HEK293 (cell line): ENCODE data around the gene PLP2.

Experiments
- CTCF ChIA-PET: fragments of 350-600 bp; formaldehyde crosslinking; extraction: SDS; loops from one replicate; lab custom pipeline; 2021; ENCODE audit warnings: antibody characterized with exemption; lab: Yijun Ruan, JAX
- POLR2A ChIA-PET: fragments of 300-600 bp; formaldehyde crosslinking; extraction: SDS; loops from one replicate; lab custom pipeline; 2020; ENCODE audit warnings: antibody characterized with exemption, inconsistent platforms; lab: Yijun Ruan, JAX
- H3K27ac ChIP-seq: fragments of 200-500 bp; sonication (Bioruptor generic); 2 replicates; pipeline ENCODE4 v1.5.1; 2014; ENCODE audit warnings: low read depth, low read length, control low read depth, inconsistent platforms; ENCODE audit errors: extremely low read depth
- H3K36me3 ChIP-seq, 2 experiments: fragments of 200-500 bp in 1 of 2; sonication (Bioruptor generic) in 1 of 2; 1 replicate in 1 of 2; 2 replicates in 1 of 2; pipeline ENCODE4 v1.5.1; 2014 to 2017; ENCODE audit warnings: inconsistent platforms in 2 of 2, low read length in 2 of 2; ENCODE audit not compliant: control insufficient read depth in 2 of 2, insufficient read depth in 1 of 2
- H3K4me1 ChIP-seq: fragments of 200-500 bp; sonication (Bioruptor generic); 2 replicates; pipeline ENCODE4 v1.5.1; 2014; ENCODE audit warnings: mild to moderate bottlenecking, low read length, inconsistent platforms; ENCODE audit not compliant: control insufficient read depth, insufficient read depth
- H3K4me3 ChIP-seq: 2 replicates; pipeline ENCODE4 v1.5.1; 2011; ENCODE audit warnings: low read depth, mild to moderate bottlenecking, control low read depth, low read length, moderate library complexity
- H3K9me3 ChIP-seq: fragments of 200-500 bp; sonication (Bioruptor generic); 2 replicates; pipeline ENCODE4 v1.5.1; 2014; ENCODE audit warnings: low read depth, low read length, inconsistent platforms; ENCODE audit not compliant: control insufficient read depth, insufficient read depth
- GLI2 ChIP-seq: fragments of 450-650 bp; formaldehyde crosslinking; IDR thresholded peaks from 2 replicates; pipeline ENCODE4; 2017; ENCODE audit warnings: missing biosample characterization, missing genetic modification characterization, low read depth, borderline replicate concordance
- KLF7 ChIP-seq: fragments of 450-650 bp; formaldehyde crosslinking; IDR thresholded peaks from 2 replicates; pipeline ENCODE4 v1.5.1; 2016; ENCODE audit warnings: missing biosample characterization, missing genetic modification characterization, borderline replicate concordance
- WT1 ChIP-seq: fragments of 450-650 bp; formaldehyde crosslinking; IDR thresholded peaks from 2 replicates; pipeline ENCODE4 v1.5.1; 2016; ENCODE audit warnings: missing biosample characterization, missing genetic modification characterization
- ZBTB17 ChIP-seq: fragments of 450-650 bp; formaldehyde crosslinking; IDR thresholded peaks from 2 replicates; pipeline ENCODE4 v1.5.1; 2016; ENCODE audit warnings: missing biosample characterization, missing genetic modification characterization
- ZBTB8A ChIP-seq: fragments of 450-650 bp; formaldehyde crosslinking; IDR thresholded peaks from 2 replicates; pipeline ENCODE4 v1.5.1; 2016; ENCODE audit warnings: missing biosample characterization, missing genetic modification characterization
- ZNF10 ChIP-seq: fragments of 450-650 bp; formaldehyde crosslinking; IDR thresholded peaks from 2 replicates; pipeline ENCODE4 v1.5.1; 2017; ENCODE audit warnings: missing biosample characterization, missing genetic modification characterization
- ZNF202 ChIP-seq: fragments of 450-650 bp; formaldehyde crosslinking; IDR thresholded peaks from 2 replicates; pipeline ENCODE4 v1.5.1; 2016; ENCODE audit warnings: missing biosample characterization, missing genetic modification characterization, borderline replicate concordance
- ZNF239 ChIP-seq: fragments of 450-650 bp; formaldehyde crosslinking; IDR thresholded peaks from 2 replicates; pipeline ENCODE4 v1.5.1; 2016; ENCODE audit warnings: missing biosample characterization, missing genetic modification characterization
- ZNF350 ChIP-seq: fragments of 450-650 bp; formaldehyde crosslinking; IDR thresholded peaks from 2 replicates; pipeline ENCODE4 v1.5.0; 2017; ENCODE audit warnings: missing biosample characterization, mild to moderate bottlenecking, missing genetic modification characterization
- ZNF510 ChIP-seq: fragments of 450-650 bp; formaldehyde crosslinking; IDR thresholded peaks from 2 replicates; pipeline ENCODE4 v1.5.1; 2018; ENCODE audit warnings: mild to moderate bottlenecking, missing genetic modification characterization, missing biosample characterization; ENCODE audit not compliant: insufficient replicate concordance
- ZNF530 ChIP-seq: fragments of 450-650 bp; formaldehyde crosslinking; IDR thresholded peaks from 2 replicates; pipeline ENCODE4 v1.5.1; 2016; ENCODE audit warnings: low read depth, missing biosample characterization, missing genetic modification characterization
- ZNF548 ChIP-seq: fragments of 450-650 bp; formaldehyde crosslinking; IDR thresholded peaks from 2 replicates; pipeline ENCODE4 v1.5.1; 2016; ENCODE audit warnings: missing biosample characterization, missing genetic modification characterization
- ZNF747 ChIP-seq: fragments of 450-650 bp; formaldehyde crosslinking; IDR thresholded peaks from 2 replicates; pipeline ENCODE4 v1.5.1; 2016; ENCODE audit warnings: missing biosample characterization, missing genetic modification characterization
- ZNF768 ChIP-seq: fragments of 450-650 bp; formaldehyde crosslinking; IDR thresholded peaks from 2 replicates; pipeline ENCODE4 v1.5.1; 2018; ENCODE audit warnings: missing biosample characterization, mild to moderate bottlenecking, missing genetic modification characterization
- ZNF777 ChIP-seq: fragments of 450-650 bp; formaldehyde crosslinking; IDR thresholded peaks from 2 replicates; pipeline ENCODE4 v1.5.1; 2017; ENCODE audit warnings: missing biosample characterization, missing genetic modification characterization, borderline replicate concordance
- ZNF792 ChIP-seq: fragments of 450-650 bp; formaldehyde crosslinking; IDR thresholded peaks from 2 replicates; pipeline ENCODE4 v1.5.1; 2016; ENCODE audit warnings: missing biosample characterization, missing genetic modification characterization
- ZSCAN18 ChIP-seq: fragments of 450-650 bp; formaldehyde crosslinking; IDR thresholded peaks from 2 replicates; pipeline ENCODE4 v1.5.1; 2016; ENCODE audit warnings: missing biosample characterization, missing genetic modification characterization
- ZSCAN23 ChIP-seq: fragments of 450-650 bp; formaldehyde crosslinking; IDR thresholded peaks from 2 replicates; pipeline ENCODE4 v1.5.1; 2016; ENCODE audit warnings: missing biosample characterization, missing genetic modification characterization
- ZSCAN4 ChIP-seq: fragments of 450-650 bp; formaldehyde crosslinking; IDR thresholded peaks from 2 replicates; pipeline ENCODE4 v1.5.1; 2017; ENCODE audit warnings: missing biosample characterization, missing genetic modification characterization
- TF ChIP-seq, protein P1 (sequence below): fragments of 450-650 bp; formaldehyde crosslinking; IDR thresholded peaks from 2 replicates; pipeline ENCODE4; 2016; ENCODE audit warnings: missing biosample characterization, missing genetic modification characterization
- TF ChIP-seq, protein P2 (sequence below): fragments of 450-650 bp; formaldehyde crosslinking; IDR thresholded peaks from 2 replicates; pipeline ENCODE4 v1.5.1; 2016; ENCODE audit warnings: missing biosample characterization, missing genetic modification characterization
- TF ChIP-seq, protein P3 (sequence below): fragments of 450-650 bp; formaldehyde crosslinking; IDR thresholded peaks from 2 replicates; pipeline ENCODE4 v1.5.1; 2016; ENCODE audit warnings: missing biosample characterization, missing genetic modification characterization
- TF ChIP-seq, protein P4 (sequence below): fragments of 450-650 bp; formaldehyde crosslinking; IDR thresholded peaks from 2 replicates; pipeline ENCODE4 v1.5.1; 2016; ENCODE audit warnings: missing biosample characterization, missing genetic modification characterization, low read depth

The PLP2 gene

GRCh38 chrX:49188468-49189076, 16.9 kb downstream of the PLP2 start (continued):
- TF ChIP-seq, protein P1, sequence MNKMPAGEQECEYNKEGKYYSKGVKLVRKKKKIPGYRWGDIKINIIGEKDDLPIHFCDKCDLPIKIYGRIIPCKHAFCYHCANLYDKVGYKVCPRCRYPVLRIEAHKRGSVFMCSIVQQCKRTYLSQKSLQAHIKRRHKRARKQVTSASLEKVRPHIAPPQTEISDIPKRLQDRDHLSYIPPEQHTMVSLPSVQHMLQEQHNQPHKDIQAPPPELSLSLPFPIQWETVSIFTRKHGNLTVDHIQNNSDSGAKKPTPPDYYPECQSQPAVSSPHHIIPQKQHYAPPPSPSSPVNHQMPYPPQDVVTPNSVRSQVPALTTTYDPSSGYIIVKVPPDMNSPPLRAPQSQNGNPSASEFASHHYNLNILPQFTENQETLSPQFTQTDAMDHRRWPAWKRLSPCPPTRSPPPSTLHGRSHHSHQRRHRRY: no peak
- TF ChIP-seq KLF7 (peak; percentile 4; the same call in 1 of the 2 replicates), ZNF747 (tag by site-specific recombination) (no peak), ZNF548 (tag by site-specific recombination) (no peak), ZNF350 (tag by site-specific recombination) (no peak), ZBTB8A (no peak), ZNF510 (tag by site-specific recombination) (no peak)

DNA sequence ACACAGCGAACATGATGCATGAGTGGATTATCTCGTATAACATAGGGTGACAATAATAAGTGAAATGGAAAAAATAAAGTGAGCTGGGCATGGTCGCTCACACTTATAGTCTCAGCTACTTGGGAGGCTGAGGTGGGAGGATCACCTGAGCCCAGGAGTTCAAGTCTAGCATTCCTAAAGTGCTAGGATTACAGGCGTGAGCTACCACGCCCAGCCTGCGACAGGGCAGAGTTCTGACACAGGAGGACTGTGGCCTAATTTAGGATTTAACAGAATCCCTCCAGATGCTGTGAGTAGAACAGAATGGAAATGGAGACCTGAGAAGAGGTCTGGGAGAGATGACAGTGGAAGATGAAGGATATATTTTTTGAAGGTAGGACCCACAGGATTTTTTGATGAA, 17.9 kb downstream of the PLP2 start:
- TF ChIP-seq, protein P2, sequence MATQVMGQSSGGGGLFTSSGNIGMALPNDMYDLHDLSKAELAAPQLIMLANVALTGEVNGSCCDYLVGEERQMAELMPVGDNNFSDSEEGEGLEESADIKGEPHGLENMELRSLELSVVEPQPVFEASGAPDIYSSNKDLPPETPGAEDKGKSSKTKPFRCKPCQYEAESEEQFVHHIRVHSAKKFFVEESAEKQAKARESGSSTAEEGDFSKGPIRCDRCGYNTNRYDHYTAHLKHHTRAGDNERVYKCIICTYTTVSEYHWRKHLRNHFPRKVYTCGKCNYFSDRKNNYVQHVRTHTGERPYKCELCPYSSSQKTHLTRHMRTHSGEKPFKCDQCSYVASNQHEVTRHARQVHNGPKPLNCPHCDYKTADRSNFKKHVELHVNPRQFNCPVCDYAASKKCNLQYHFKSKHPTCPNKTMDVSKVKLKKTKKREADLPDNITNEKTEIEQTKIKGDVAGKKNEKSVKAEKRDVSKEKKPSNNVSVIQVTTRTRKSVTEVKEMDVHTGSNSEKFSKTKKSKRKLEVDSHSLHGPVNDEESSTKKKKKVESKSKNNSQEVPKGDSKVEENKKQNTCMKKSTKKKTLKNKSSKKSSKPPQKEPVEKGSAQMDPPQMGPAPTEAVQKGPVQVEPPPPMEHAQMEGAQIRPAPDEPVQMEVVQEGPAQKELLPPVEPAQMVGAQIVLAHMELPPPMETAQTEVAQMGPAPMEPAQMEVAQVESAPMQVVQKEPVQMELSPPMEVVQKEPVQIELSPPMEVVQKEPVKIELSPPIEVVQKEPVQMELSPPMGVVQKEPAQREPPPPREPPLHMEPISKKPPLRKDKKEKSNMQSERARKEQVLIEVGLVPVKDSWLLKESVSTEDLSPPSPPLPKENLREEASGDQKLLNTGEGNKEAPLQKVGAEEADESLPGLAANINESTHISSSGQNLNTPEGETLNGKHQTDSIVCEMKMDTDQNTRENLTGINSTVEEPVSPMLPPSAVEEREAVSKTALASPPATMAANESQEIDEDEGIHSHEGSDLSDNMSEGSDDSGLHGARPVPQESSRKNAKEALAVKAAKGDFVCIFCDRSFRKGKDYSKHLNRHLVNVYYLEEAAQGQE (tag by site-specific recombination): no peak
- TF ChIP-seq ZNF202 (tag by site-specific recombination) (no peak), ZNF768 (no peak), ZSCAN4 (no peak), ZSCAN23 (tag by site-specific recombination) (no peak), ZNF10 (tag by site-specific recombination) (no peak), ZNF239 (tag by site-specific recombination) (no peak), GLI2 (tag by site-specific recombination) (no peak), ZNF777 (no peak), ZNF530 (tag by site-specific recombination) (no peak), WT1 (tag by site-specific recombination) (no peak), ZBTB17 (no peak), ZNF792 (no peak), ZSCAN18 (tag by site-specific recombination) (no peak)
- TF ChIP-seq, protein P3, sequence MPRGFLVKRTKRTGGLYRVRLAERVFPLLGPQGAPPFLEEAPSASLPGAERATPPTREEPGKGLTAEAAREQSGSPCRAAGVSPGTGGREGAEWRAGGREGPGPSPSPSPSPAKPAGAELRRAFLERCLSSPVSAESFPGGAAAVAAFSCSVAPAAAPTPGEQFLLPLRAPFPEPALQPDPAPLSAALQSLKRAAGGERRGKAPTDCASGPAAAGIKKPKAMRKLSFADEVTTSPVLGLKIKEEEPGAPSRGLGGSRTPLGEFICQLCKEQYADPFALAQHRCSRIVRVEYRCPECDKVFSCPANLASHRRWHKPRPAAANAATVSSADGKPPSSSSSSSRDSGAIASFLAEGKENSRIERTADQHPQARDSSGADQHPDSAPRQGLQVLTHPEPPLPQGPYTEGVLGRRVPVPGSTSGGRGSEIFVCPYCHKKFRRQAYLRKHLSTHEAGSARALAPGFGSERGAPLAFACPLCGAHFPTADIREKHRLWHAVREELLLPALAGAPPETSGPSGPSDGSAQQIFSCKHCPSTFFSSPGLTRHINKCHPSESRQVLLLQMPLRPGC: no peak
- TF ChIP-seq, protein P4, sequence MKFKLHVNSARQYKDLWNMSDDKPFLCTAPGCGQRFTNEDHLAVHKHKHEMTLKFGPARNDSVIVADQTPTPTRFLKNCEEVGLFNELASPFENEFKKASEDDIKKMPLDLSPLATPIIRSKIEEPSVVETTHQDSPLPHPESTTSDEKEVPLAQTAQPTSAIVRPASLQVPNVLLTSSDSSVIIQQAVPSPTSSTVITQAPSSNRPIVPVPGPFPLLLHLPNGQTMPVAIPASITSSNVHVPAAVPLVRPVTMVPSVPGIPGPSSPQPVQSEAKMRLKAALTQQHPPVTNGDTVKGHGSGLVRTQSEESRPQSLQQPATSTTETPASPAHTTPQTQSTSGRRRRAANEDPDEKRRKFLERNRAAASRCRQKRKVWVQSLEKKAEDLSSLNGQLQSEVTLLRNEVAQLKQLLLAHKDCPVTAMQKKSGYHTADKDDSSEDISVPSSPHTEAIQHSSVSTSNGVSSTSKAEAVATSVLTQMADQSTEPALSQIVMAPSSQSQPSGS (tag by site-specific recombination): no peak
- TF ChIP-seq, all 188 proteins: peak for 0
- Histone ChIP-seq H3K4me3 (no peak overlapping the region), H3K27ac (peak overlapping the region; percentile 8; the same call in 1 of the 2 replicates), H3K4me1 (peaks cover 2% of the 10 kb centered on the region; the same call in 1 of the 2 replicates), H3K9me3 (no peaks in the 10 kb centered on the region), H3K36me3 (no peaks in the 10 kb centered on the region)
- POLR2A ChIA-PET: interaction anchor here (0.7 to 2.0 kb wide), 2 partner anchors 17 to 356 kb away, joined by 3 to 11 read pairs; no protein-coding TSS in a partner anchor
- CTCF ChIA-PET: interaction anchor here (0.5 to 1.3 kb wide), 4 partner anchors 22 to 507 kb away, joined by 3 to 4 read pairs (median 3); no protein-coding TSS in a partner anchor
